GM06990 (cell line): ENCODE data around the gene SMARCC1.

Experiments used
- DNase-seq: peaks from one replicate; pipeline ENCODE4 v3.0.0-alpha.2; 2011; ENCODE audit not compliant: insufficient read length; ENCODE audit errors: extremely low read depth
- H3K27me3 ChIP-seq: replicated peaks from 2 replicates; pipeline ENCODE4 v1.6.0; 2011; ENCODE audit warnings: low read length; ENCODE audit not compliant: control insufficient read depth, insufficient read depth
- H3K36me3 ChIP-seq: 2 replicates; pipeline ENCODE4 v1.5.1; 2011; ENCODE audit warnings: low read length; ENCODE audit not compliant: control insufficient read depth, insufficient read depth
- H3K4me3 ChIP-seq: replicated peaks from 2 replicates; pipeline ENCODE4 v1.5.1; 2011; ENCODE audit warnings: low read depth, mild to moderate bottlenecking, control low read depth, low read length
- CTCF ChIP-seq: IDR thresholded peaks from 2 replicates; pipeline ENCODE4 v1.5.1; 2011; ENCODE audit warnings: low read length, control low read depth, mild to moderate bottlenecking, inconsistent platforms; ENCODE audit not compliant: insufficient read depth, poor library complexity, severe bottlenecking

The SMARCC1 gene

GRCh38 chr3:47780741-47781684 is 680 bp downstream of the SMARCC1 start:
- peak overlapping the region; percentile 95 for H3K4me3 ChIP-seq
- no peak for TF ChIP-seq CTCF
- DNase-seq, result peak; percentile 76

GRCh38 chr3:47778746-47779145 is 2.9 kb downstream of the SMARCC1 start:
- H3K36me3 ChIP-seq, result no peaks in the 10 kb centered on the region; the same call in 1 of the 2 replicates
- H3K27me3 ChIP-seq, result no peaks in the 10 kb centered on the region
- H3K4me3 ChIP-seq, result peak overlapping the region; percentile 95
- no peak for DNase-seq
- no peak for TF ChIP-seq CTCF

More at GRCh38 chr3:47780741-47781684, 680 bp downstream of the SMARCC1 start:
- no peaks in the 10 kb centered on the region; the same call in 1 of the 2 replicates for H3K36me3 ChIP-seq
- no peaks in the 10 kb centered on the region for H3K27me3 ChIP-seq

GRCh38 chr3:47772788-47773187 is 8.9 kb downstream of the SMARCC1 start:
- Histone ChIP-seq H3K4me3 (no peak overlapping the region), H3K36me3 (peaks cover 6% of the 10 kb centered on the region), H3K27me3 (no peaks in the 10 kb centered on the region)
- TF ChIP-seq CTCF, result no peak
- no peak for DNase-seq

GRCh38 chr3:47772047-47772446 is 9.6 kb downstream of the SMARCC1 start:
- Histone ChIP-seq H3K36me3 (peaks cover 6% of the 10 kb centered on the region; the same call in 1 of the 2 replicates), H3K4me3 (no peak overlapping the region), H3K27me3 (no peaks in the 10 kb centered on the region)
- no peak for TF ChIP-seq CTCF
- DNase-seq, result no peak

- no peak overlapping the region for H3K4me3 ChIP-seq
- H3K36me3 ChIP-seq, result peaks cover 6% of the 10 kb centered on the region
- TF ChIP-seq CTCF, result no peak
- DNase-seq, result no peak
- no peaks in the 10 kb centered on the region for H3K27me3 ChIP-seq
These were observed 15.5 kb downstream of the SMARCC1 start for GRCh38 chr3:47766186-47766585.
